Muscle of leg (tissue), 11 donors: ENCODE data around the gene FBXL7. TPM values are rescaled to one million over a fixed set of nuclear protein-coding genes. Genes with fewer than 3 reads are reported as not detected.

ENCODE experiments used
- DNase-seq: peaks from one replicate; pipeline ENCODE4 v3.0.0; 2013
- H3K27ac ChIP-seq: one replicate; pipeline ENCODE4 v1.5.1; 2013; ENCODE audit warnings: mild to moderate bottlenecking, low read length, control low read depth
- H3K27me3 ChIP-seq: one replicate; pipeline ENCODE4 v1.6.1; 2013; ENCODE audit warnings: low read length; ENCODE audit not compliant: control insufficient read depth, insufficient read depth
- H3K36me3 ChIP-seq: one replicate; pipeline ENCODE4 v1.6.1; 2013; ENCODE audit warnings: low read length; ENCODE audit not compliant: control insufficient read depth, insufficient read depth
- H3K4me1 ChIP-seq: one replicate; pipeline ENCODE4 v1.6.1; 2013; ENCODE audit warnings: low read length; ENCODE audit not compliant: control insufficient read depth, insufficient read depth
- H3K4me3 ChIP-seq: one replicate; pipeline ENCODE4 v1.5.1; 2013; ENCODE audit warnings: low read length, control low read depth
- H3K9me3 ChIP-seq: replicated peaks from 2 replicates; pipeline ENCODE4 v1.6.1; 2013; ENCODE audit warnings: low read depth, low read length; ENCODE audit not compliant: control insufficient read depth
- WGBS: methylation state at CpG from one replicate; pipeline ENCODE4 v1.1.5; 2013; ENCODE audit warnings: missing lambda C conversion rate; ENCODE audit not compliant: insufficient coverage; 5-methylcytosine and 5-hydroxymethylcytosine counted together
- polyA plus RNA-seq, 8 donors: library from polyadenylated mRNA; unstranded; fragments of 120-200 nt; gene quantifications; one replicate each; pipeline versions ENCODE4 v1.2.1 to v1.2.3, GENCODE V29; 2013; ENCODE audit warnings: inconsistent platforms in 1 of 8, low replicate concordance in 1 of 8; ENCODE audit not compliant: insufficient read length in 8 of 8, insufficient read depth in 1 of 8
- total RNA-seq: library from RNA; stranded (reverse); fragments of 120-200 nt; gene quantifications from one replicate; pipeline ENCODE4 v1.2.4, GENCODE V29; 2013

The FBXL7 gene
- total and polyA plus RNA-seq, 9 donors = 9.0 to 26.1 (median 21.5) TPM

DNA sequence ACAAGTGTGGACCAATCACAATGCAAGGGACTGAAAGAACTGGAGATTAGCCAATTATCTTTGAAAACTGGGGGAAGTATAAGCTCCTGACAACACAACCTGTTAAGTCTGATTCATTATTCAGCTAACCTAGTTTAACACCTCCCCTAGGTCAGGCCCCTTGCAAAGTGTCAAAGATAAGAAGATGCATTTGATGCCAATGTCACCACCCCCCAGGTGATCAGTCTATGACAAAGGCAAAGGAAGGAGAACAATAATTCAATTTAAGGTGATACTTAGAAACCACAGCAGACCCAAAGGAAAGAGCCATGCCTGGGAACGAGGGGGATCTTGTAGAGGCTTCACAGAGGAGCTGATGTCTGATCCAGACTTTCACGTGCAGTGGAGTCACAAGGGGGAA lies 137.9 kb downstream of the FBXL7 start:
- no peak overlapping the region for H3K27ac ChIP-seq
- H3K9me3 ChIP-seq = no peaks in the 10 kb centered on the region
- no peak overlapping the region for H3K4me3 ChIP-seq
- no peaks in the 10 kb centered on the region for H3K4me1 ChIP-seq
- no peak for DNase-seq
- peaks cover 2% of the 10 kb centered on the region for H3K36me3 ChIP-seq
- 49% methylated on average over 2 of the region's 2 CpGs for WGBS
- no peaks in the 10 kb centered on the region for H3K27me3 ChIP-seq

DNA sequence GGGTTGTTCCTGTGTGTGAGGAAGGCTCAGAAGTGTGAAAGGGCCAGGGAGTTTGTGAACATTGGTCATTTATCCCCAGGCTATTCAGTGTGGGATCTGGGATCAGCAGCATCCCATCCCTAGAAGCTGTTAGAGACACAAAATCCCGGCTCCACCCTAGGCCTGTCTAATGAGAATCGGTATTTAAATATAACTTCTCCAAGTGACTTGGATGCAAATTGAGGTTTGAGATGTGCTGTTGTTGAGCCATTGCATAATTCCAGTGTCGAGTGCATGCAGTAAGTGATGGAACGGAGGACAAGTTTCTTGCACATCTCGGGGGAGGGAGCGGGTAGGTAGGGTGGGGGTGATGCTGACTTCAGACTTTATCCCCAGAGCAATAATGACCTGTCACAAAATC lies 138.3 kb downstream of the FBXL7 start:
- H3K4me1 ChIP-seq = no peaks in the 10 kb centered on the region
- no peaks in the 10 kb centered on the region for H3K27me3 ChIP-seq
- peaks cover 2% of the 10 kb centered on the region for H3K36me3 ChIP-seq
- no peak overlapping the region for H3K4me3 ChIP-seq
- no peak overlapping the region for H3K27ac ChIP-seq
- DNase-seq = no peak
- 78% methylated on average over 3 of the region's 6 CpGs for WGBS
- no peaks in the 10 kb centered on the region for H3K9me3 ChIP-seq

DNA sequence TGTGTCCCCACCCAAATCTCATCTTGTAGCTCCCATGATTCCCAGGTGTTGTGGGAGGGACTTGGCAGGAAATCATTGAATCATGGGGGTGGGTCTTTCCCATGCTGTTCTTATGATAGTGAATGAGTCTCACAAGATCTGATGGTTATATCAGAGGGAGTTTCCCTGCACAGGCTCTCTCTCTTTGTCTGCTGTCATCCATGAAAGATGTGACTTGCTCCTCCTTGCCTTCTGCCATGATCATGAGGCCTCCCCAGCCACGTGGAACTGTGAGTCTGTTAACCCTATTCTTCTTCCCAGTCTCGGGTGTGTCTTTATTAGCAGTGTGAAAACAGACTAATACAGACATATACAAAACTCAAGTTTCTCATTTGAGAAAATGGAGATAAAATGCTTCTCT lies 139.3 kb downstream of the FBXL7 start:
- no CpG with 5 or more reads among the region's 2 CpGs for WGBS
- Histone ChIP-seq H3K9me3 (no peaks in the 10 kb centered on the region), H3K4me3 (no peak overlapping the region), H3K27me3 (no peaks in the 10 kb centered on the region), H3K4me1 (no peaks in the 10 kb centered on the region), H3K27ac (no peak overlapping the region), H3K36me3 (peaks cover 2% of the 10 kb centered on the region)
- no peak for DNase-seq

DNA sequence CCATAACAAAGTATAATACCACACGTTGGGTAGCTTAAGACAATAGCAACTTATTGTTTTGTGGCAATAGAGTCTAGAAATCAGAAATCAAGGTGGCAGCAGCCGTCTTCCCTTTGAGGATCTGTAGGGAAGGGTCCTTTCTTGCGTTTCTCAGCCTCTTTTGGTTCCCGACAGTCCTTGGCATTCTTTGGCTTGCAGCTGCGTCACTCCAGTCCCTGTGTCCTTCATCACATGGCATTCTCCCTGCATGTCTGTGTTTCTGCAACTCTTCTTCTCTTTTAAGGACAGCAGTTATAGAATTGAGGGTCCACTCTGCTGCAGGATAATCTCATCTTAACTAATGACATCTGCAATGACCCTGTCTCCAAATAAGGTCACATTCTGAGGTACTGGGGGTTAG lies 140.1 kb downstream of the FBXL7 start:
- H3K27ac ChIP-seq = no peak overlapping the region
- no peak overlapping the region for H3K4me3 ChIP-seq
- peaks cover 2% of the 10 kb centered on the region for H3K36me3 ChIP-seq
- no peaks in the 10 kb centered on the region for H3K4me1 ChIP-seq
- H3K27me3 ChIP-seq = no peaks in the 10 kb centered on the region
- no peaks in the 10 kb centered on the region for H3K9me3 ChIP-seq
- no peak for DNase-seq
- WGBS = no CpG with 5 or more reads among the region's 5 CpGs

DNA sequence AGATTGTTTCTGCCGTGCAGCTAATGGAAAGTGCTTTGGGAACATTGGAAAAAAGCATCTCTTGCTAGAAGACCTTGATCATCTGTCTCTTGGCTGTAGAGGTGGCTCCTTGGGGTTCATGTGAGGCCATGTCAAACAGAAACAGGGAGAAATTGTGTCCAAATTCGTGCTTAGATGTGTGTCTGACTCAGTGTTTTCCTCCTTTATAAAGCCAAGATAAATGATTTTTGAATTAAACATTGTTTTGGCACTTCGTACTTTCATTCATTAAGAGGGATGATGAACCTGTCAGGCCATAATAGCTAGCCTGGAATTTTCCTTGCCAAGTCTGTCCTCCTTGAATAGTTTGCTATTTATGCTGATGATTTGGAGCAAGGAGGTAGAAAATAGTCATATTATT lies 143.8 kb downstream of the FBXL7 start:
- Histone ChIP-seq H3K36me3 (peaks cover 2% of the 10 kb centered on the region), H3K4me1 (no peaks in the 10 kb centered on the region), H3K27ac (no peak overlapping the region), H3K27me3 (no peaks in the 10 kb centered on the region), H3K4me3 (no peak overlapping the region), H3K9me3 (no peaks in the 10 kb centered on the region)
- peak; percentile 47 for DNase-seq
- 78% methylated on average over 3 of the region's 3 CpGs for WGBS

DNA sequence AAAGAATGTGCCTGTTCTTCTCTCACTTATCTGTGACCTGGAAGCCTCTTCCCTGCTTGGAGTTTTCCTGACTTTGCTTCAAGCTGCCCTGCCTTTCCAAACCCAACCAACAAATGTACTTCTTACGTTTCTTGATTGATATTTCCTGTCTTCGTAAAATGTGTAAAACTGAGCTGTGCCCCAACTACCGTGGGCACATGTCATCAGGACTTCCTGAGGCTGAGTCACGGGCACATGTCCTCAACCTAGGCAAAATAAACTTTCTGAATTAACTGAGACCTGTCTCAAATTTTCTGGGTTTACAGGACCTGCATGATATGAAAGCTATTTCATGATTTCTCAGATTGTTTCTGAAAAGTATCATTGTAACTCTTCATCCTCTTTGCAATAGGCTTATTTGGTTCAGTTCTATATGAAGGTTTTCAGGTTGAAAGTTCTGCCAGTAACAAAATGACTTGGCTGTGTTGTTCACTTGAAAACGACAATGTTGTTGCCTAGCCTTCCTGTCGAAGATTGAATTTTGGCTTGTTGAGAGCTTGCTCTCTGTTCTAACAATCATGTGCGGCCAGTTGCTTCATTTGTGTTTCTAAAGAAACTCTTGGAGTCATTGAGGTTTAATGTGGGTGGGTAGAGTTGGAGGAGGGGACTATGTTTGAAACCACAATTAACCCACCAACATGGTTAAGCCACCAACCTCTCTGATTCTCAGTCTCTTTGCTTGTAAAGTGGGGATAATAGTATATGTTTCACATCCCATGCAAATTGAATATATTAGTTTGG lies 145.6 kb downstream of the FBXL7 start:
- Histone ChIP-seq H3K4me1 (no peaks in the 10 kb centered on the region), H3K36me3 (peaks cover 2% of the 10 kb centered on the region), H3K9me3 (no peaks in the 10 kb centered on the region), H3K27ac (no peak overlapping the region), H3K27me3 (no peaks in the 10 kb centered on the region), H3K4me3 (no peak overlapping the region)
- DNase-seq = peak; percentile 80
- 64% methylated on average over 4 of the region's 7 CpGs for WGBS

DNA sequence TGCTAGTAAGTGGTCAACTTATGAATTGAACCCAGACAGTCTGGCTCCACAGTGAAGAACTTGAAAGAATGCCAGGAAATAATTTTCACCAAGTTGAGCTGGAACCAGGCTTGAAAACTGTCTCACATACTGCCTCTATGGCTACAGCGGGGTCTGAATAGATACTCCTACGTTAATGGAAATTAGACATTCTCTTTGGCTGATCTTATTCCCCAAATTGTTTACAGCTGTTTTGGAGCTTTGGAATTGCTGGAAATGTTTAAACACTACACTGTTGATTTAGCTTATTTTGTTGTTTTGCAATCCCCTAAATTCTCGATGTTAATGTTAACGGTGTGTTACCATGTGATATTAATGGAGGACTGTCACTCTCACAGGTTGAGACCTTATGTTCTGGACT lies 146.4 kb downstream of the FBXL7 start:
- Histone ChIP-seq H3K27me3 (no peaks in the 10 kb centered on the region), H3K27ac (peak overlapping the region; percentile 37), H3K4me3 (no peak overlapping the region), H3K9me3 (peaks cover 4% of the 10 kb centered on the region), H3K36me3 (no peaks in the 10 kb centered on the region), H3K4me1 (no peaks in the 10 kb centered on the region)
- 0% methylated on average over 1 of the region's 4 CpGs for WGBS
- DNase-seq = peak; percentile 91

DNA sequence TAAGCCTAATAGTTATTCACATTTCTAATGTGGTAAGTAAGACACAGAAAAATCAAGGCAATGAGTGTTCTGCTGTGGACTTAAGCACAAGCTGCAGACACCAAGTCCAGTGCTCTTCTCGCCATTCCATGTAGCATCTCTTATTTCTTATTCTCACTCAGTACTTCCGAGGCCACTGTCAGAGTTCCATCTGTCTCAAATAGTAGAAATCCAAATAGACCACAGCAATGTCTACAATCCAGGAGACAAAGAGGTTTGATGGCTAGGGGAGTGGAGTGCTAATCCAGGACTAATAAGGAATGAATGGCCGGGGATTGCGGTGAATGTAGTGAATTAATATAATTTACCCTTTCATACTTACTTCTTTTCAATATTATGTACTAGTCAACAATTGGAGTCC lies 147.3 kb downstream of the FBXL7 start:
- no peak overlapping the region for H3K27ac ChIP-seq
- no peak for DNase-seq
- no peaks in the 10 kb centered on the region for H3K36me3 ChIP-seq
- no peaks in the 10 kb centered on the region for H3K4me1 ChIP-seq
- WGBS = no CpG with 5 or more reads among the region's 4 CpGs
- H3K9me3 ChIP-seq = peaks cover 6% of the 10 kb centered on the region
- H3K27me3 ChIP-seq = no peaks in the 10 kb centered on the region
- no peak overlapping the region for H3K4me3 ChIP-seq

DNA sequence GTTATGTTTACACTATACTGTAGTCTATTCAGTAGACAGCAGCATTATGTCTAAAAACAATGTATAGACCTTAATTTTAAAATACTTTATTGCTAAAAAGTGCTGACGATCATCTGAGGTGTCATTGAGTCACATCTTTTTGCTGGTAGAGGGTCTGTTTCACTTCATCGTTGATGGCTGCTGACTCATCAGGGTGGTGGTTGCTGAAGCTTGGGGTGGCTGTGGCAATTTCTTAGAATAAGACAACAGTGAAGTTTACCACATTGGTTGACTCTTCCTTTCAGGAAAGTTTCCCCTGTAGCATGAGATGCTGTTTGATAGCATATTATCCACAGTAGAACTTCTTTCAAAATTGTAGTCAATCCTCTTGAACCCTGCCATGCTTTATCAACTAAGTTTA lies 150.3 kb downstream of the FBXL7 start:
- no CpG with 5 or more reads among the region's 2 CpGs for WGBS
- Histone ChIP-seq H3K9me3 (peaks cover 6% of the 10 kb centered on the region), H3K27me3 (no peaks in the 10 kb centered on the region)

DNA sequence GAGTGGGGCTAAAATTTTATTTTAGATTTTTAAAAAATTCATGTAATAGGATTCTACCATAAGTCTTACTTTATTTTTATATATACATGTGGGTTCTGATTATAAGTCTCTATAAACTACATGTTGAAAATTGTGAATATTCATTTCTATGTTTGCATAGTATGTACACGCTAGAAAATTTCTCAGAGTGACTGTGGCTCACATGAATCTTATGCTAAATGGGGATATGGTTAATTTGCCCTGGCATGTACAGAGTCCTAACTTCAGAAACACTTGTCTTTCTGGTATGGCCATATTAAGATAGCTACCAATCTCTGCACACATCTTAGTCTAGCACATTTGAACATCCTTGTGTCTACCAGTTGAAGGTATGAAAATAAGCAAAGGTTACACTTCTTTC lies 154.8 kb downstream of the FBXL7 start:
- no peak overlapping the region for H3K27ac ChIP-seq
- no peak overlapping the region for H3K4me3 ChIP-seq
- DNase-seq = no peak
- H3K27me3 ChIP-seq = no peaks in the 10 kb centered on the region
- H3K36me3 ChIP-seq = no peaks in the 10 kb centered on the region
- H3K4me1 ChIP-seq = no peaks in the 10 kb centered on the region
- H3K9me3 ChIP-seq = peaks cover 6% of the 10 kb centered on the region
- no CpG with 5 or more reads among the region's 1 CpG for WGBS

More for the DNA sequence above, 150.3 kb downstream of the FBXL7 start:
- Histone ChIP-seq H3K4me3 (no peak overlapping the region), H3K27ac (no peak overlapping the region), H3K36me3 (no peaks in the 10 kb centered on the region), H3K4me1 (no peaks in the 10 kb centered on the region)
- DNase-seq = no peak

DNA sequence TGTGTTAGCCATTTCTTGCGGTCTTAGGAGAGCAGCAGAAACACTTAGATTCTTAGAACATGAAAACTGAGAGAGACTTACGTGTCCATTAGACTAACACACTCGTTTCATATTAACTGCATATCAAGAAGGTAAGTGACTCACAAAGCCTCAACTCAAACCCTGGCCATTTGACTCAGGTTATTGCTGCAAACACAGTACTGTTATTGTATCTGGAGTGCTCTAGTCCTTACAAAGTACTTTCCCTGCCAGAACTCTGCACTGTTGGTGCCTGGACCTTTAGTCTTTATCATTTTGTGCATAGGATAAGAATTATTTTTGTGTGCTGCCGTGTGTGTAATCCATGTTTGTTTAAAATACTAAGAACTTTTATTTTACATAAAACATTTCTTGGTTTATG lies 155.7 kb downstream of the FBXL7 start:
- Histone ChIP-seq H3K36me3 (no peaks in the 10 kb centered on the region), H3K27me3 (no peaks in the 10 kb centered on the region), H3K4me3 (no peak overlapping the region), H3K4me1 (no peaks in the 10 kb centered on the region), H3K9me3 (peaks cover 6% of the 10 kb centered on the region), H3K27ac (no peak overlapping the region)
- no peak for DNase-seq
- no CpG with 5 or more reads among the region's 4 CpGs for WGBS
